Esophagus muscularis mucosa (tissue), 3 donors: ENCODE data around the gene CLEC4G.

Source experiments
- POLR2A ChIP-seq: fragments of 450-650 bp; IDR thresholded peaks from one replicate; pipeline ENCODE4 v1.6.1; 2017; ENCODE audit warnings: antibody characterized with exemption, moderate library complexity, mild to moderate bottlenecking, low read depth
- TF ChIP-seq, protein P1 (sequence below), 3 experiments: fragments of 200-600 bp in 2 of 3; fragments of 450-650 bp in 1 of 3; sonication (generic) in 2 of 3; IDR thresholded peaks; one replicate each; pipeline ENCODE4 v1.5.1; 2017 to 2019; ENCODE audit warnings: antibody characterized with exemption in 3 of 3, mild to moderate bottlenecking in 2 of 3, moderate library complexity in 1 of 3

DNA sequence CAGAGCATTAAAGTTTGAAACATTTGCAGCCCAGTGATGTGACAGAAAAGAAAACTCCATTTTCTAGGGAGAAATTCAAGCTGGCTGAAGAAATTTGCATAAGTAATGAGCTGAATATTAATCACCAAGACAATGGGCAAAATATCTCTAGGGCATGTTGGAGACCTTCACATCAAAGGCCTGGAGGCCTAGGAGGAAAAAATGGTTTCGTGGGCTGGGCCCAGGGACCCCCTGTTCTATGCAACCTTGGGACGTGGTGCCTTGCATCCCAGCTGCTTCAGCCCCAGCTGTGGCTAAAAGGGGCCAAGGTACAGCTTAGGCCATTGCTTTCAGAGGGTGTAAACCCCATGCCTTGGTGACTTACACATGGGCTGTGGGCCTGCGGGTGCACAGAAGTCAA lies 25.4 kb upstream of the CLEC4G start:
- TF ChIP-seq, protein P1, sequence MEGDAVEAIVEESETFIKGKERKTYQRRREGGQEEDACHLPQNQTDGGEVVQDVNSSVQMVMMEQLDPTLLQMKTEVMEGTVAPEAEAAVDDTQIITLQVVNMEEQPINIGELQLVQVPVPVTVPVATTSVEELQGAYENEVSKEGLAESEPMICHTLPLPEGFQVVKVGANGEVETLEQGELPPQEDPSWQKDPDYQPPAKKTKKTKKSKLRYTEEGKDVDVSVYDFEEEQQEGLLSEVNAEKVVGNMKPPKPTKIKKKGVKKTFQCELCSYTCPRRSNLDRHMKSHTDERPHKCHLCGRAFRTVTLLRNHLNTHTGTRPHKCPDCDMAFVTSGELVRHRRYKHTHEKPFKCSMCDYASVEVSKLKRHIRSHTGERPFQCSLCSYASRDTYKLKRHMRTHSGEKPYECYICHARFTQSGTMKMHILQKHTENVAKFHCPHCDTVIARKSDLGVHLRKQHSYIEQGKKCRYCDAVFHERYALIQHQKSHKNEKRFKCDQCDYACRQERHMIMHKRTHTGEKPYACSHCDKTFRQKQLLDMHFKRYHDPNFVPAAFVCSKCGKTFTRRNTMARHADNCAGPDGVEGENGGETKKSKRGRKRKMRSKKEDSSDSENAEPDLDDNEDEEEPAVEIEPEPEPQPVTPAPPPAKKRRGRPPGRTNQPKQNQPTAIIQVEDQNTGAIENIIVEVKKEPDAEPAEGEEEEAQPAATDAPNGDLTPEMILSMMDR (IDR thresholded peaks at IDR 0.05): no peak
- no peak for TF ChIP-seq POLR2A
